Endothelial cell of umbilical vein (primary cell): ENCODE measurements around the gene CCNE1. TPM values are rescaled to one million over a fixed set of nuclear protein-coding genes. Genes with fewer than 3 reads are reported as not detected.

Source experiments
- BruUV-seq: library from RNA; stranded (reverse); fragments of 400-500 nt; replicated peaks from 2 replicates; lab custom pipeline; 2021; lab: Mats Ljungman, UMichigan
- CTCF ChIA-PET: fragments of 300-600, 350-600 bp; sonication (Branson Sonifier 250); formaldehyde crosslinking; loops from one replicate; lab custom pipeline; 2021; ENCODE audit warnings: antibody characterized with exemption, inconsistent platforms; lab: Charles Lee
- POLR2A ChIA-PET: fragments of 300-600, 350-600 bp; sonication (Branson Sonifier 250); formaldehyde crosslinking; loops from one replicate; lab custom pipeline; 2021; ENCODE audit warnings: antibody characterized with exemption, inconsistent platforms; lab: Charles Lee
- DNase-seq: peaks from one replicate; pipeline ENCODE4 v3.0.0-alpha.2; 2011; ENCODE audit warnings: low read depth, low spot score
- FAIRE-seq: peaks from 2 replicates; lab custom pipeline; 2011; peaks lifted over from hg19 to GRCh38; lab: Jason Lieb, UNC
- H2AFZ ChIP-seq: 2 replicates; pipeline ENCODE4 v1.6.0; 2012; ENCODE audit warnings: low read depth, low read length, control low read depth, inconsistent platforms
- H3K27ac ChIP-seq: 2 replicates; pipeline ENCODE4 v1.5.1; 2011; ENCODE audit warnings: low read depth, mild to moderate bottlenecking, control low read depth, low read length, moderate library complexity; ENCODE audit not compliant: insufficient read depth
- H3K27me3 ChIP-seq, 2 experiments: 2 replicates each; pipeline versions ENCODE4 v1.6.0 to v1.6.1; 2011; ENCODE audit warnings: low read length in 2 of 2, mixed read lengths in 1 of 2; ENCODE audit not compliant: control insufficient read depth in 2 of 2, insufficient read depth in 2 of 2
- H3K36me3 ChIP-seq, 2 experiments: 2 replicates in 1 of 2; 3 replicates in 1 of 2; pipeline ENCODE4 v1.5.1; 2011; ENCODE audit warnings: low read length in 2 of 2, mild to moderate bottlenecking in 1 of 2, moderate library complexity in 1 of 2; ENCODE audit not compliant: control insufficient read depth in 2 of 2, insufficient read depth in 2 of 2; ENCODE audit errors: extremely low read depth in 1 of 2
- H3K4me1 ChIP-seq: 3 replicates; pipeline ENCODE4 v1.5.1; 2011; ENCODE audit warnings: mild to moderate bottlenecking, low read length; ENCODE audit not compliant: control insufficient read depth, insufficient read depth; ENCODE audit errors: extremely low read depth
- H3K4me2 ChIP-seq: 2 replicates; pipeline ENCODE4 v1.6.1; 2011; ENCODE audit warnings: low read length, control low read depth, mixed read lengths; ENCODE audit not compliant: insufficient read depth
- H3K4me3 ChIP-seq, 3 experiments: fragments of 200-600 bp in 1 of 3; sonication (generic), shearing (Covaris generic) in 1 of 3; replicated peaks in 1 of 3; 2 replicates each; pipeline ENCODE4 v1.5.1; 2011 to 2016; ENCODE audit warnings: control low read depth in 3 of 3, low read length in 3 of 3, mild to moderate bottlenecking in 2 of 3, inconsistent platforms in 1 of 3, low read depth in 1 of 3, moderate library complexity in 1 of 3; ENCODE audit not compliant: insufficient read depth in 1 of 3
- H3K79me2 ChIP-seq: 2 replicates; pipeline ENCODE4 v1.6.0; 2012; ENCODE audit warnings: low read length, inconsistent platforms; ENCODE audit not compliant: control insufficient read depth, insufficient read depth
- H3K9ac ChIP-seq: replicated peaks from 2 replicates; pipeline ENCODE3; 2011; ENCODE audit warnings: low read length, control low read depth; ENCODE audit not compliant: insufficient read depth; ENCODE audit errors: extremely low read depth
- H3K9me1 ChIP-seq: replicated peaks from 3 replicates; pipeline ENCODE4 v1.6.0; 2011; ENCODE audit warnings: mild to moderate bottlenecking, low read length; ENCODE audit not compliant: control insufficient read depth, insufficient read depth; ENCODE audit errors: extremely low read depth
- H3K9me3 ChIP-seq: replicated peaks from 2 replicates; pipeline ENCODE4 v1.5.1; 2012; ENCODE audit warnings: low read length, inconsistent platforms; ENCODE audit not compliant: control insufficient read depth, insufficient read depth
- H4K20me1 ChIP-seq: replicated peaks from 2 replicates; pipeline ENCODE3; 2011; ENCODE audit warnings: mild to moderate bottlenecking, low read length; ENCODE audit not compliant: control insufficient read depth, insufficient read depth; ENCODE audit errors: extremely low read depth
- CTCF ChIP-seq, 2 donors: IDR thresholded peaks; 1 replicate in 1 of 2; 2 replicates in 1 of 2; pipeline ENCODE4 v1.5.1; 2011; ENCODE audit warnings: low read length in 2 of 2, mild to moderate bottlenecking in 2 of 2, moderate library complexity in 2 of 2, control low read depth in 1 of 2, inconsistent platforms in 1 of 2, low read depth in 1 of 2; ENCODE audit not compliant: insufficient read depth in 1 of 2; ENCODE audit errors: extremely low read depth in 1 of 2
- EZH2 ChIP-seq: IDR thresholded peaks from 2 replicates; pipeline ENCODE4 v1.6.1; 2012; ENCODE audit warnings: borderline replicate concordance, low read depth, mild to moderate bottlenecking, moderate library complexity, low read length, inconsistent platforms; ENCODE audit not compliant: severe bottlenecking
- FOS ChIP-seq: IDR thresholded peaks from 2 replicates; pipeline ENCODE4 v1.6.1; 2011; ENCODE audit warnings: mild to moderate bottlenecking, low read length, moderate library complexity, borderline replicate concordance; ENCODE audit not compliant: insufficient read depth
- GATA2 ChIP-seq: IDR thresholded peaks from 2 replicates; pipeline ENCODE4 v1.7.0; 2011; ENCODE audit warnings: low read depth, mild to moderate bottlenecking, moderate library complexity, mixed read lengths, low read length; ENCODE audit not compliant: insufficient read length, insufficient read depth
- JUN ChIP-seq: IDR thresholded peaks from 2 replicates; pipeline ENCODE4 v1.6.1; 2011; ENCODE audit warnings: borderline replicate concordance, low read depth; ENCODE audit not compliant: insufficient read length, insufficient read depth
- MAX ChIP-seq: IDR thresholded peaks from 2 replicates; pipeline ENCODE4 v1.6.1; 2011; ENCODE audit not compliant: insufficient read depth, insufficient read length
- MYC ChIP-seq: IDR thresholded peaks from one replicate; pipeline ENCODE4 v1.6.1; 2011; ENCODE audit warnings: mild to moderate bottlenecking, low read depth, low read length
- POLR2A ChIP-seq: IDR thresholded peaks from 2 replicates; pipeline ENCODE4 v1.6.1; 2012; ENCODE audit warnings: low read depth, mild to moderate bottlenecking, control low read depth, low read length
- POLR2AphosphoS5 ChIP-seq: IDR thresholded peaks from 2 replicates; pipeline ENCODE4 v1.6.1; 2012; ENCODE audit warnings: low read depth, mild to moderate bottlenecking, control low read depth, low read length, moderate library complexity; ENCODE audit not compliant: insufficient read depth
- dilution Hi-C: fragments of 300-500 bp; cut with MboI; formaldehyde crosslinking; loops from one replicate; pipeline ENCODE4 v1.15.0; 2019; ENCODE audit warnings: low sequenced_read_pairs; ENCODE audit not compliant: extremely low pct_ligation_motif_present
- intact Hi-C: fragments of 100-400 bp; cut with micrococcal nuclease; formaldehyde crosslinking; loops from one replicate; pipeline ENCODE4 v1.10.0; 2022
- polyA plus RNA-seq, 4 experiments: library from polyadenylated mRNA; depleted of rRNA in 3 of 4; stranded (reverse) in 3 of 4; unstranded in 1 of 4; fragments of >200 nt; gene quantifications; 2 replicates each; pipeline versions ENCODE4 v1.2.1 to v1.2.3, GENCODE V29; 2011 to 2012; ENCODE audit warnings: missing spikeins in 1 of 4
- total RNA-seq: library from RNA; stranded (reverse); gene quantifications from 2 replicates; pipeline ENCODE4 v1.2.3, GENCODE V29; 2021

CCNE1 gene
- total and polyA plus RNA-seq, 2 donors (not counting 3 experiments of a cell fraction or from before 2014, with no cell fraction given), result 8.3 to 10.1 TPM

- H3K9ac ChIP-seq, result no peak overlapping the region
- ChIA-PET CTCF (interaction anchor here (1.0 to 1.5 kb wide), 2 partner anchors 14 to 25 kb away, joined by 3 to 5 read pairs; no protein-coding TSS in a partner anchor), POLR2A (no interaction called here)
- no peaks in the 10 kb centered on the region for H4K20me1 ChIP-seq
- dilution Hi-C loops (no loop called here), intact Hi-C loops (no loop called here)
- no peaks in the 10 kb centered on the region for H3K4me1 ChIP-seq
- DNase-seq, result no peak
- no peak overlapping the region for H3K4me2 ChIP-seq
- H3K9me1 ChIP-seq, result no peaks in the 10 kb centered on the region
- H3K36me3 ChIP-seq, result no peaks in the 10 kb centered on the region
- no peaks in the 10 kb centered on the region for H3K27me3 ChIP-seq
- BruUV-seq, result no TSS peak
- H3K4me3 ChIP-seq, result no peak overlapping the region
- H2AFZ ChIP-seq, result no peak overlapping the region
- H3K27ac ChIP-seq, result no peak overlapping the region
- no peak for TF ChIP-seq EZH2
- no peak for TF ChIP-seq POLR2A
- TF ChIP-seq MAX, result no peak
- no peak for TF ChIP-seq CTCF (IDR thresholded peaks at IDR 0.05; ENCODE audit: extremely low read depth in 1 of 2, insufficient read depth in 1 of 2, low read depth in 1 of 2, low read length in 2 of 2)
- TF ChIP-seq POLR2AphosphoS5, result no peak
- no peak for TF ChIP-seq MYC
- no peak for TF ChIP-seq FOS
- TF ChIP-seq GATA2, result no peak
- TF ChIP-seq JUN, result no peak
- no peaks in the 10 kb centered on the region for H3K79me2 ChIP-seq
- no peak for FAIRE-seq
- H3K9me3 ChIP-seq, result no peaks in the 10 kb centered on the region
These were observed 26.4 kb upstream of the CCNE1 start for GRCh38 chr19:29785360-29785759.
